Neural cell (in vitro differentiated cells): ENCODE data around the gene BCKDHB. TPM values are rescaled to one million over a fixed set of nuclear protein-coding genes. Genes with fewer than 3 reads are reported as not detected.

Experiments
- H2AFZ ChIP-seq: fragments of 200-600, 300-800 bp; sonication (generic), shearing (Covaris generic); 2 replicates; pipeline ENCODE4 v1.6.0; 2014; ENCODE audit warnings: low read depth, mild to moderate bottlenecking, antibody characterized with exemption, low read length, moderate library complexity
- H3F3A ChIP-seq: fragments of 200-600 bp; shearing (Covaris generic); 2 replicates; pipeline ENCODE4 v1.6.1; 2016; ENCODE audit warnings: mild to moderate bottlenecking, moderate library complexity, mixed read lengths, antibody characterized with exemption, low read length; ENCODE audit not compliant: insufficient read depth, poor library complexity, severe bottlenecking
- H3K27ac ChIP-seq: fragments of 200-600, 300-800 bp; sonication (generic), shearing (Covaris generic); 2 replicates; pipeline ENCODE4 v1.5.1; 2014; ENCODE audit warnings: mild to moderate bottlenecking, low read length, moderate library complexity
- H3K27me3 ChIP-seq: fragments of 300-800, 200-600 bp; sonication (generic), shearing (Covaris generic); 2 replicates; pipeline ENCODE4 v1.6.0; 2014; ENCODE audit warnings: mild to moderate bottlenecking, low read depth, low read length, moderate library complexity; ENCODE audit not compliant: insufficient read depth
- H3K36me3 ChIP-seq: fragments of 300-800, 200-600 bp; sonication (generic), shearing (Covaris generic); 2 replicates; pipeline ENCODE4 v1.5.1; 2014; ENCODE audit warnings: mild to moderate bottlenecking, antibody characterized with exemption, low read length, moderate library complexity; ENCODE audit not compliant: insufficient read depth
- H3K4me2 ChIP-seq: fragments of 300-800, 200-600 bp; sonication (generic), shearing (Covaris generic); 2 replicates; pipeline ENCODE4 v1.6.0; 2014; ENCODE audit warnings: mild to moderate bottlenecking, low read length
- H3K4me3 ChIP-seq: fragments of 300-800, 200-600 bp; sonication (generic), shearing (Covaris generic); 2 replicates; pipeline ENCODE4 v1.5.1; 2014; ENCODE audit warnings: mild to moderate bottlenecking, low read length, moderate library complexity
- H3K79me2 ChIP-seq: fragments of 200-600 bp; shearing (Covaris generic); replicated peaks from 2 replicates; pipeline ENCODE4 v1.6.0; 2014; ENCODE audit warnings: mild to moderate bottlenecking, low read length, moderate library complexity; ENCODE audit not compliant: insufficient read depth
- H3K9ac ChIP-seq: fragments of 300-800, 200-600 bp; sonication (generic), shearing (Covaris generic); 2 replicates; pipeline ENCODE4 v1.6.1; 2016; ENCODE audit warnings: mild to moderate bottlenecking, low read length, mixed read lengths
- H3K9me2 ChIP-seq: fragments of 200-600 bp; shearing (Covaris generic); 2 replicates; pipeline ENCODE4 v1.6.1; 2016; ENCODE audit warnings: mild to moderate bottlenecking, low read length, mixed read lengths; ENCODE audit not compliant: insufficient read depth
- H3K9me3 ChIP-seq: fragments of 200-600, 300-800 bp; sonication (generic), shearing (Covaris generic); 2 replicates; pipeline ENCODE4 v1.6.1; 2016; ENCODE audit warnings: mild to moderate bottlenecking, mixed run types, low read length, moderate library complexity, mixed read lengths
- H4K20me1 ChIP-seq: fragments of 200-600 bp; shearing (Covaris generic); 2 replicates; pipeline ENCODE4 v1.6.1; 2016; ENCODE audit warnings: mild to moderate bottlenecking, mixed run types; ENCODE audit not compliant: insufficient read depth
- EP300 ChIP-seq: fragments of 450-650 bp; conservative IDR thresholded peaks from 2 replicates; pipeline ENCODE4 v1.6.1; 2014; ENCODE audit warnings: antibody characterized with exemption, mild to moderate bottlenecking, moderate library complexity; ENCODE audit not compliant: poor library complexity, severe bottlenecking
- MXI1 ChIP-seq: fragments of 450-650 bp; conservative IDR thresholded peaks from 2 replicates; pipeline ENCODE4 v1.6.1; 2014; ENCODE audit warnings: antibody characterized with exemption, mild to moderate bottlenecking; ENCODE audit not compliant: poor library complexity, severe bottlenecking
- POLR2AphosphoS5 ChIP-seq: IDR thresholded peaks from 2 replicates; pipeline ENCODE4 v1.6.1; 2012
- RAD21 ChIP-seq: fragments of 450-650 bp; conservative IDR thresholded peaks from 2 replicates; pipeline ENCODE4 v1.6.1; 2014; ENCODE audit warnings: antibody characterized with exemption, mild to moderate bottlenecking, moderate library complexity
- TAF1 ChIP-seq: IDR thresholded peaks from 2 replicates; pipeline ENCODE4 v1.6.1; 2012; ENCODE audit warnings: low read depth
- polyA plus RNA-seq: library from polyadenylated mRNA; depleted of rRNA; stranded (reverse); fragments of >200 nt; gene quantifications from 2 replicates; pipeline ENCODE4 v1.2.3, GENCODE V29; 2014
- TF ChIP-seq, protein P1 (sequence below): IDR thresholded peaks from 2 replicates; pipeline ENCODE4 v1.6.1; 2012; ENCODE audit warnings: borderline replicate concordance
- TF ChIP-seq, protein P2 (sequence below): fragments of 450-650 bp; IDR thresholded peaks from 2 replicates; pipeline ENCODE4 v1.5.1; 2014; ENCODE audit warnings: antibody characterized with exemption, mild to moderate bottlenecking, moderate library complexity; ENCODE audit not compliant: poor library complexity, severe bottlenecking

BCKDHB gene
- polyA plus RNA-seq, 1 donor from 2014 or later = 16.1 TPM

DNA sequence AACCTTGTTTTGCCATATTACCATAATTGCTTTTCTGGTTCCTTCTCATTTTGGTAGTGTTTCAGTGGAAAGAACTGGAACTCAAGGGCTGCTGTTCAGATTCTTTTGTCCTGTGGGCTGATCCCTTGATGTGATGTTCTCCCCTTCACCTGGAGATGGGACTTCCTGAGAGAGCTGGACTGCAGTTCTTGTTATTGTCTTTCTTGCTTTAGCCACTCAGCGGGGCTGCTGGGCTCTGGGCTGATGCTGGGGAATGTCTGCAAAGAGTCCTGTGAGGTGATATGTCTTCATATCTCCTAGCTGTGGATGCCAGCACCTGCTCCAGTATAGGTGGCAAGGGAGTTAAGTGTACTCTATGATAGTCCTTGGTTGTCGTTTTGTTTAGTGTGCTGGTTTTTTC is 79.0 kb downstream of the BCKDHB start:
- no peak overlapping the region for H3K4me3 ChIP-seq
- H3K27ac ChIP-seq = no peak overlapping the region
- H3K9me3 ChIP-seq = no peaks in the 10 kb centered on the region
- no peaks in the 10 kb centered on the region for H3K9me2 ChIP-seq
- no peaks in the 10 kb centered on the region for H3K36me3 ChIP-seq
- no peaks in the 10 kb centered on the region for H4K20me1 ChIP-seq
- no peak overlapping the region for H2AFZ ChIP-seq
- no peak overlapping the region for H3K9ac ChIP-seq
- no peaks in the 10 kb centered on the region for H3K79me2 ChIP-seq
- H3K27me3 ChIP-seq = no peaks in the 10 kb centered on the region
- no peak overlapping the region for H3K4me2 ChIP-seq
- TF ChIP-seq RAD21 = no peak
- H3F3A ChIP-seq = no peaks in the 10 kb centered on the region

DNA sequence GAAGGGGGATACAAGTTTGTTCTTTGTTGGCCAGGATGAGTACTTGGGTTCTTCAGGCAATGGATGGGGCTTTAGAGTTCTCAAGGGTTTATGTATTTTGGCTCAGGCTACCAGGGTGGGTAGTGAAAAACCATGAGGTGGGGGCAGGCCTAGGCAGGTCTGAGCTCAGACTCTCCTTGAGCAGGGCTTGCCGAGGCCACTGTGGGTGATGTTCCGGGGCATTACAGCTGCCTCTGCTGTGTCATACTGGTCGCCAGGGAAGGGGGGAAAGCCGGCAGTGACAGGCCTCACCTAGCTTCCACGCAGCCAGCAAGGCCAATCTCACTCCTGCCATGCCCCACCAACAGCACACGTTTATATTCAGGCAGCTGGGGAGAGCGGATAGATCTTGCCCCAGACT is 79.6 kb downstream of the BCKDHB start:
- Histone ChIP-seq H3F3A (no peaks in the 10 kb centered on the region), H3K27me3 (no peaks in the 10 kb centered on the region), H3K4me3 (no peak overlapping the region), H3K9ac (no peak overlapping the region), H4K20me1 (no peaks in the 10 kb centered on the region), H3K4me2 (no peak overlapping the region), H3K9me3 (no peaks in the 10 kb centered on the region), H2AFZ (no peak overlapping the region), H3K79me2 (no peaks in the 10 kb centered on the region), H3K36me3 (no peaks in the 10 kb centered on the region), H3K9me2 (no peaks in the 10 kb centered on the region), H3K27ac (no peak overlapping the region)
- no peak for TF ChIP-seq TAF1
- TF ChIP-seq, protein P1, sequence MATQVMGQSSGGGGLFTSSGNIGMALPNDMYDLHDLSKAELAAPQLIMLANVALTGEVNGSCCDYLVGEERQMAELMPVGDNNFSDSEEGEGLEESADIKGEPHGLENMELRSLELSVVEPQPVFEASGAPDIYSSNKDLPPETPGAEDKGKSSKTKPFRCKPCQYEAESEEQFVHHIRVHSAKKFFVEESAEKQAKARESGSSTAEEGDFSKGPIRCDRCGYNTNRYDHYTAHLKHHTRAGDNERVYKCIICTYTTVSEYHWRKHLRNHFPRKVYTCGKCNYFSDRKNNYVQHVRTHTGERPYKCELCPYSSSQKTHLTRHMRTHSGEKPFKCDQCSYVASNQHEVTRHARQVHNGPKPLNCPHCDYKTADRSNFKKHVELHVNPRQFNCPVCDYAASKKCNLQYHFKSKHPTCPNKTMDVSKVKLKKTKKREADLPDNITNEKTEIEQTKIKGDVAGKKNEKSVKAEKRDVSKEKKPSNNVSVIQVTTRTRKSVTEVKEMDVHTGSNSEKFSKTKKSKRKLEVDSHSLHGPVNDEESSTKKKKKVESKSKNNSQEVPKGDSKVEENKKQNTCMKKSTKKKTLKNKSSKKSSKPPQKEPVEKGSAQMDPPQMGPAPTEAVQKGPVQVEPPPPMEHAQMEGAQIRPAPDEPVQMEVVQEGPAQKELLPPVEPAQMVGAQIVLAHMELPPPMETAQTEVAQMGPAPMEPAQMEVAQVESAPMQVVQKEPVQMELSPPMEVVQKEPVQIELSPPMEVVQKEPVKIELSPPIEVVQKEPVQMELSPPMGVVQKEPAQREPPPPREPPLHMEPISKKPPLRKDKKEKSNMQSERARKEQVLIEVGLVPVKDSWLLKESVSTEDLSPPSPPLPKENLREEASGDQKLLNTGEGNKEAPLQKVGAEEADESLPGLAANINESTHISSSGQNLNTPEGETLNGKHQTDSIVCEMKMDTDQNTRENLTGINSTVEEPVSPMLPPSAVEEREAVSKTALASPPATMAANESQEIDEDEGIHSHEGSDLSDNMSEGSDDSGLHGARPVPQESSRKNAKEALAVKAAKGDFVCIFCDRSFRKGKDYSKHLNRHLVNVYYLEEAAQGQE = no peak

DNA sequence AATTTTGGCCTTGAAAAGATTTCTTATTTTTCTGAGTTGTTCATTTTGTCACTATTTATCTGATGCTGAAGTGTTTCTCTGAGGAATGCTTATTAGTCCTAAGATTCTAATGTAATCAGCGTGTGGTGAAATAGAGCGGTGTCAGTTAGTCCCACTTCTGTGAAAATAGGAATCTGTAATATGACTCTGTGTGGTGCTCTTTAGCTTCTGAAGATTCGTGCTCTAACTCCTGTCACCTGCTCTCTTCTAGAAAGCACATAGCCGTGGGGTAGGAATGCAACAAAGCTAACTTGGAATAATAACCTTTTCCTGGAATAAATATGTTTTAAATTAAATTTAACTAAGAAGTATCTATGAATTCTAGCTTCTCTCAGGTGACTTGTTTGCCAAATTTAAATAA is 90.4 kb downstream of the BCKDHB start:
- Histone ChIP-seq H3F3A (no peaks in the 10 kb centered on the region), H3K9me3 (no peaks in the 10 kb centered on the region), H2AFZ (no peak overlapping the region), H3K27me3 (no peaks in the 10 kb centered on the region), H3K27ac (no peak overlapping the region), H3K9me2 (no peaks in the 10 kb centered on the region), H3K4me3 (no peak overlapping the region), H3K4me2 (no peak overlapping the region), H3K9ac (no peak overlapping the region), H4K20me1 (no peaks in the 10 kb centered on the region), H3K79me2 (no peaks in the 10 kb centered on the region), H3K36me3 (no peaks in the 10 kb centered on the region)
- TF ChIP-seq TAF1 (no peak), MXI1 (no peak), POLR2AphosphoS5 (no peak), EP300 (no peak)
- TF ChIP-seq, protein P2, sequence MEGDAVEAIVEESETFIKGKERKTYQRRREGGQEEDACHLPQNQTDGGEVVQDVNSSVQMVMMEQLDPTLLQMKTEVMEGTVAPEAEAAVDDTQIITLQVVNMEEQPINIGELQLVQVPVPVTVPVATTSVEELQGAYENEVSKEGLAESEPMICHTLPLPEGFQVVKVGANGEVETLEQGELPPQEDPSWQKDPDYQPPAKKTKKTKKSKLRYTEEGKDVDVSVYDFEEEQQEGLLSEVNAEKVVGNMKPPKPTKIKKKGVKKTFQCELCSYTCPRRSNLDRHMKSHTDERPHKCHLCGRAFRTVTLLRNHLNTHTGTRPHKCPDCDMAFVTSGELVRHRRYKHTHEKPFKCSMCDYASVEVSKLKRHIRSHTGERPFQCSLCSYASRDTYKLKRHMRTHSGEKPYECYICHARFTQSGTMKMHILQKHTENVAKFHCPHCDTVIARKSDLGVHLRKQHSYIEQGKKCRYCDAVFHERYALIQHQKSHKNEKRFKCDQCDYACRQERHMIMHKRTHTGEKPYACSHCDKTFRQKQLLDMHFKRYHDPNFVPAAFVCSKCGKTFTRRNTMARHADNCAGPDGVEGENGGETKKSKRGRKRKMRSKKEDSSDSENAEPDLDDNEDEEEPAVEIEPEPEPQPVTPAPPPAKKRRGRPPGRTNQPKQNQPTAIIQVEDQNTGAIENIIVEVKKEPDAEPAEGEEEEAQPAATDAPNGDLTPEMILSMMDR = no peak
- TF ChIP-seq, protein P1 = no peak
